M059J (cell line): Measurements from ENCODE around the gene MMP15. TPM values are rescaled to one million over a fixed set of nuclear protein-coding genes. Genes with fewer than 3 reads are reported as not detected.
"Not testable (repeated sequence)": the region's sequence is repeated elsewhere in the genome, so short reads cannot be mapped to it uniquely, and the experiment has no call there.

Experiments
- DNase-seq: peaks from one replicate; pipeline ENCODE4 v3.0.0-alpha.2; 2012; ENCODE audit warnings: low read depth
- total RNA-seq: library from RNA; depleted of rRNA; stranded (reverse); fragments of >200 nt; shearing (Covaris generic); gene quantifications from 2 replicates; pipeline ENCODE4 v1.2.3, GENCODE V29; 2014; rRNA removed

Gene MMP15
- total RNA-seq, 1 experiment from 2014 or later, result 3.1 TPM

DNA sequence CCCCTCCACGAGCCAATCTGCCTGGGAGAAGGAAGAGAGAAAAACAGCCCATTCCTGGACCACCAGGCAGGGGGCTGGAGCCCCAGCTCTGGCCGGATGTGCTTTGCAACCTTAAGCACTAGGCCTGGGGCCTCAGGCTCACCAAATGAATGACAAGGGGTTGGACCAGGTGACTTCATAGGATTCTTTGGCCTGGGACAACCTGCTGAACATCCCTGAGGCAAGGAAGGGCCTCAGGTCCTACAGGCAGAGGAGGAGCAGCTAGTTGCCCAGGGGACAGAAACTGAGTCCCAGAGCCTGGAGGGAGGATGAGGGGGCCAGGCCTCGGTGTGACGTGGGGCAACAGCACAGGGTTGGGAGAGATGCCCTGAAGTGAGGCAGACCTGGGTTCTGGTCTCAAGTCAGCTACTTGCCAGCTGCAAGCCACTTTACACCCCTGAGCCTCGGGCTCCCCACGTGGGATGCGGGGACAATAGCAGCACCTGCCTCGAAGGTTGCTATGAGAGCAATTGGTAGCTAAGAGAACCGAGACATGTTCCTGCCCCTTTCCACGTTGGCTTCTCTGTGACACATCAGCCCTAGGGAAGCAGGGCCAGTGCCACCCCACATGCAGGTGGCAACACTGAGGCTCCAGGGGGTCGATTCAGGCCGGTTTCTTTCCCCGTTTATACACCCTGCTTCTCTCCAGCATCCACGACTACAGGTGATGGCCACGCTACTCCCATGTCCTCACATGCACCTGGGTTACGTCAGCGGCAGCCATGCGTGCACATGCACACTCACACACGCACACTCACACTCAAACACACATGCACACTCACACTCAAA lies 61.0 kb downstream of the MMP15 start:
- no peak for DNase-seq

GRCh38 chr16:58087209-58087913 lies 61.8 kb downstream of the MMP15 start:
- DNase-seq, result no peak

DNA sequence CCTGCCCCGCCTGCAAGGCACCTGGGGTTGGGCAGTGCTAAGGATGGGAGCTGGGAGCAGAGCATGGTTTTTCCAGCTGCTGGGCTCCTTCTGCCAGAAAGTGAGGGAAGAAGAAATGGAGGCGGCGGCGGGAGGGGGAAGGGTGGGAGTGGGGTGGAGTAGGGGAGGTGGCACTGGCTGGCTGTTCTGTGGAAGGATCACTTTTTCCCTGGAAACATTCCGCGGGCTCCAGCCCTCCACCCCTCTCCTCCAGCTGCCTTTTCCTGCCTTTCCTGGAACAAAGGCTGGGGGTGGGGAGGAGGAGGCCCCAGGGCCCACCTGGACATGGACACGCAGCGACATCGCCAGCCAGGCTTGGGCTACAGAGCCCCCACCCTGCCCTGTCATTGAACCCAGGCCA lies 62.5 kb downstream of the MMP15 start:
- no peak for DNase-seq

DNA sequence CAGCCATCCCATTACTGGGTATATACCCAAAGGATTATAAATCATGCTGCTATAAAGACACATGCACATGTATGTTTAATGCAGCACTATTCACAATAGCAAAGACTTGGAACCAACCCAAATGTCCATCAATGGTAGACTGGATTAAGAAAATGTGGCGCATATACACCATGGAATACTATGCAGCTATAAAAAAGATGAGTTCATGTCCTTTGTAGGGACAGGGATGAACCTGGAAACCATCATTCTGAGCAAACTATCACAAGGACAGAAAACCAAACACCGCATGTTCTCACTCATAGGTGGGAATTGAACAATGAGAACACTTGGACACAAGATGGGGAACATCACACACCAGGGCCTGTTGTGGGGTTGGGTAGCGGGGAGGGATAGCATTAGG lies 64.8 kb downstream of the MMP15 start:
- not testable (repeated sequence) for DNase-seq

DNA sequence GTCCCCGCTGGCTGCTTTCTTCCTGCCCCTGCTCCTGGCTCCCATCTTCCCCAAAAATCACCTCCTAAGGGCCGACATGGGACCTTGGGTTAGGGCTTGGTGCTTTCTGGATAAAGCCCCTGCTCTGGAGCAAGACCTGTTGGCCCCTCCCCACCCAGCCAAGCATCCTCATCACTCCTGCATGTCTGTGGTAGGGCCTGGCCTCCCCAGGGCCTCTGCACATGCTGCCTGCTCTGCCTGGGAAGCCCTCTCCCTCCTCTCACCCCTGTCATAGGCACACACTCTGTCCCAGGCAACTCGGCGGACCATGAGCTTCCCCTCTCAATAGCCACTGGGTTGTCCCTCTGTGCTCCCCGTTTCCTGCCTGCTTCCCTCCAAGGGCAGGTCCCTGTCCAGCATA lies 68.5 kb downstream of the MMP15 start:
- no peak for DNase-seq

DNA sequence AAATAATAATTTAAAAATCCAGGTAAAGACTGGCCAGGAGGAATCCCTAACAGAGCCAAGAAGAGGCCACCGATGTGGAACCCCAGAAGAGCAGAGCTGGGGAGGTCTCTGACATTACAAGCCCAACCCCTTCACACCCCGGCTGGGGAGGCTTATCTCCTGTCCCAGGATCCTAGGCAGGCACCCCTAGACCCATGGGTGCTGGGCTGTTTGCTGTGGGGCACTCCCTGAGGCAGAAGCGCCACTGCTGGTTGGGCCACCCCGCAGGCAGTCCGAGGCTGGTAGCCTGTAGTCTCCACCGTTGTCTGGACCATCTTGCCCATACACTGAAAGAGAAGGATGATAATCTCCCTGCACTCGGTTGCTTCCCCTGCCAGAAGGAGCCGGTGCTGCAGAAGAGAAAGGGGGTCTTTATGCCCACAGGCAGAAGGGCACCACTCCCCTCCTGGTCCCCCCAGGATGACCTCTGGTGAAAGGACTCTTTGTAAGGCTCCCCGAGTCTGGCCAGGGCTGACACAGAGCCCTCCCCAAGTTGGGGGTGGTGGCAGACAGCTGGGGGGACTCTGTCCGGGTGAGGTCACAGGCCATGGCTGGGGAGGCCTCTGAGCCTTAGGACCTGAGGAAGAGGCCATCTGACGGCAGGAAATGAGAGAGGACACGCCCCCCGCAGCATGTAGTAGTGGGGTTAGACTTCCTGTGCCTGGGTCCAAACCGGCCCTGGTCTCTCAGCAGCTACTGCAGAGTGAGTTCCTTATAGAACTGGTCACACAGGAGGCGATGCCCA lies 69.4 kb downstream of the MMP15 start:
- DNase-seq, result no peak

DNA sequence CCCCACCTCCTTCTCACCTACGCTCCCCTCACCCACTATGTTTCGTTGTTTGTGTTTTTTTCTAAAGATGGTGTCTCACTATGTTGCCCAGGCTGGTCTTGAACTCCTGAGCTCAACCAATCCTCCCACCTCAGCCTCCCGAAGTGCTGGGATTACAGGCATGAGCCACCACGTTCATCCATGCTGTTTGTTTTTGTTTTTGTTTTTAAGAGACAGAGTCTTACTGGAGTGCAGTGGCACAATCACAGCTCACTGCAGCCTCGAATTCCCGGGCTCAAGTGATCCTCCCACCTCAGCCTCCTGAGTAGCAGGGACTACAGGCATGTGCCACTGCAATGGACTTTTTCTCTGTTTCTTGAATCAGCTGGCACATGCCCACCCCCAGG lies 70.0 kb downstream of the MMP15 start:
- DNase-seq, result not testable (repeated sequence)

DNA sequence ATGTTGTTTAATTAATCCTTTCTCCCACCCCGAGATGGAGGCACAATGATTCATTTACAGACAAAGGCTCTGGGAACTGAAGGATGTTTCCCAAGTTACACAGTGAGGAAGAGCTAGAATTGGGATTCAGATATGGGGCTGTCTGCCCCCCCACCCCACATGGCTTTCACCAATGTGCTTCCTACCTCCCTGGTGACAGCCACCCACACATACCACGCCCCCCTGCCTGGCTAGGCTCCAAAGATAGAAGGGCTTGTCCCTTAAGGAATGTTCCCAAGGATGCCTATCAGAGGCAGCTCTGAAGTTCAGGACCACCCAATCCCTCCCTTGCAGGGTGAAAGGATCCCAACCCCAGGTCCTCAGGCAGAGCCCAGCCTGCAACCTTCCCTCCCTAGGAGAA lies 70.7 kb downstream of the MMP15 start:
- no peak for DNase-seq

Other genes starting within 250 kb of the MMP15 start
- gene KIFC3, start 223.3 kb upstream of the MMP15 start, total RNA-seq, result 38.8 and 71.2 TPM in 2 replicates
- not detected in 2 replicates for gene CNGB1, start 54.6 kb upstream of the MMP15 start, total RNA-seq
- gene ZNF319, start 25.1 kb upstream of the MMP15 start, total RNA-seq, result 4.2 and 4.5 TPM in 2 replicates
- gene USB1, start 24.3 kb upstream of the MMP15 start, total RNA-seq, result 47.8 and 74.4 TPM in 2 replicates
- gene CFAP20, start 103.6 kb downstream of the MMP15 start, total RNA-seq, result 97.3 and 115 TPM in 2 replicates
- 14.8 and 36.1 TPM in 2 replicates for gene CSNK2A2, start 172.4 kb downstream of the MMP15 start, total RNA-seq